Measurements from ENCODE around the gene IQGAP1.

The IQGAP1 gene

GRCh38 chr15:90463381-90463780, 75.3 kb downstream of the IQGAP1 start:
- no peak for TF ChIP-seq CTCF (IDR thresholded peaks at IDR 0.05; ENCODE audit: low read depth, low read length, missing control alignments)
- Histone ChIP-seq H3K36me3 (replicated peaks) (peaks cover 39% of the 10 kb centered on the region), H3K4me3 (ENCODE audit: low read depth, low read length) (no peak overlapping the region), H3K27ac (peak overlapping the region; percentile 54), H3K27me3 (replicated peaks) (no peaks in the 10 kb centered on the region)
- peak; percentile 90 for DNase-seq
- in situ Hi-C loops (cut with HindIII; ENCODE audit: low pct_ligation_motif_present, low sequenced_read_pairs), result no loop called here

- in situ Hi-C loops (cut with HindIII; ENCODE audit: low pct_ligation_motif_present, low sequenced_read_pairs), result no loop called here
- peaks cover 45% of the 10 kb centered on the region for H3K36me3 ChIP-seq (replicated peaks)
- no peaks in the 10 kb centered on the region for H3K27me3 ChIP-seq (replicated peaks)
- TF ChIP-seq CTCF (IDR thresholded peaks at IDR 0.05; ENCODE audit: low read depth, low read length, missing control alignments), result no peak
- DNase-seq, result peak; percentile 9
- H3K27ac ChIP-seq, result peak overlapping the region; percentile 13
- H3K4me3 ChIP-seq (ENCODE audit: low read depth, low read length), result no peak overlapping the region
Measured at GRCh38 chr15:90465140-90465929, 77.3 kb downstream of the IQGAP1 start.

- DNase-seq, result peak; percentile 49
- H3K27ac ChIP-seq, result no peak overlapping the region
Measured at GRCh38 chr15:90465930-90466567, 78.0 kb downstream of the IQGAP1 start.

GRCh38 chr15:90469723-90470122, 81.7 kb downstream of the IQGAP1 start:
- DNase-seq, result no peak
- no peaks in the 10 kb centered on the region for H3K27me3 ChIP-seq (replicated peaks)
- no peak overlapping the region for H3K4me3 ChIP-seq (ENCODE audit: low read depth, low read length)
- peaks cover 80% of the 10 kb centered on the region for H3K36me3 ChIP-seq (replicated peaks)
- in situ Hi-C loops (cut with HindIII; ENCODE audit: low pct_ligation_motif_present, low sequenced_read_pairs), result no loop called here
- no peak for TF ChIP-seq CTCF (IDR thresholded peaks at IDR 0.05; ENCODE audit: low read depth, low read length, missing control alignments)
- H3K27ac ChIP-seq, result no peak overlapping the region

More at GRCh38 chr15:90465930-90466567, 78.0 kb downstream of the IQGAP1 start:
- TF ChIP-seq CTCF (IDR thresholded peaks at IDR 0.05; ENCODE audit: low read depth, low read length, missing control alignments), result no peak
- in situ Hi-C loops (cut with HindIII; ENCODE audit: low pct_ligation_motif_present, low sequenced_read_pairs), result no loop called here
- no peaks in the 10 kb centered on the region for H3K27me3 ChIP-seq (replicated peaks)
- peaks cover 52% of the 10 kb centered on the region for H3K36me3 ChIP-seq (replicated peaks)
- H3K4me3 ChIP-seq (ENCODE audit: low read depth, low read length), result no peak overlapping the region

- no peaks in the 10 kb centered on the region for H3K27me3 ChIP-seq (replicated peaks)
- peaks cover 84% of the 10 kb centered on the region for H3K36me3 ChIP-seq (replicated peaks)
- in situ Hi-C loops (cut with HindIII; ENCODE audit: low pct_ligation_motif_present, low sequenced_read_pairs), result no loop called here
Measured at GRCh38 chr15:90470453-90470852, 82.4 kb downstream of the IQGAP1 start.

More at GRCh38 chr15:90470453-90470852, 82.4 kb downstream of the IQGAP1 start:
- no peak for TF ChIP-seq CTCF (IDR thresholded peaks at IDR 0.05; ENCODE audit: low read depth, low read length, missing control alignments)
- Histone ChIP-seq H3K27ac (no peak overlapping the region), H3K4me3 (ENCODE audit: low read depth, low read length) (no peak overlapping the region)
- no peak for DNase-seq

Measured in brain microvascular endothelial cell (primary cell).